GM18499 (cell line): ENCODE data around the gene CYP4X1.
"Not testable (repeated sequence)": the region's sequence is repeated elsewhere in the genome, so short reads cannot be mapped to it uniquely, and the experiment has no call there.

Experiments
- ATAC-seq: cut with Tn5 transposase; IDR thresholded peaks from one replicate; pipeline ENCODE4 v1.9.1; 2021; ENCODE audit warnings: moderate number of reproducible peaks; ENCODE audit not compliant: insufficient read depth, unreplicated experiment

The CYP4X1 gene

DNA sequence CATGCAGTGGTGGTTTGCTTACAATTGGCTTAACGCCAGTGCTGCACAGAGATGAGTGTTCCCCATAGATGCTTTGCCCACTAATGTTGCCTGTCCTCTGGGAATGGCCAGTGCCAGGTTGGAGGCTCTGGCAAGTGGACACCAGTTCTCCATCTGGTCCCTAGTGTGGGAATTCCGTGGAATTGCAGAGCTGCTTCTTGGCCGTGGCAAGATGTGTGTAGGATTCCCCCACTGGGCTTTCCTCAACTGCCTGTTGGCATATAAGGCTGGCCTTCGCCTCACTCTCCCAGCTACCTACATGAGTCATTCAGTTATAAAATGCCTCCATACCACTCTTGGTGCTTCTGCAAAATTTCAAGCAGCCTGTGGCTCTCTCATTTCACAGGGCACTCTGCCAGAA lies 45.6 kb downstream of the CYP4X1 start:
- not testable (repeated sequence) for ATAC-seq

DNA sequence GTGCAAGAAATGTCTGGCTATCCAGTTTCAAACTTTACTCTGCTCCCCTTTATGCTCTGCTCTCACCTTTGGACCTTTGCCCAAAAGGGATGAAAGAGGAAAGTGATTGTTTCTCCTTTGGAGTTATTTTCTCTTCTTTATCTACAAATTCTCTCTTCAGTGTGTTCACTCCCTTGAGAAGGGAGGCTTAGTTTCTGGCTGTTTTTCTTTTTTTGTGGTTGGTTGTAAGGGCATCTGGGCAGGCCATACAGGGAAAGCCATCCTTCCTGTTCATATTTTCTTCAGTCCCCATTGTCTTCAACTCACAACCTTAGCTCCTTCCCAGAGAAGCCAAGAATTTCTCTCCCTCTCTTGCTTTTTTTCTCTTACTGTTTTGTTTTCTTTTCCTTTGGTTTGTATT lies 46.0 kb downstream of the CYP4X1 start:
- not testable (repeated sequence) for ATAC-seq

DNA sequence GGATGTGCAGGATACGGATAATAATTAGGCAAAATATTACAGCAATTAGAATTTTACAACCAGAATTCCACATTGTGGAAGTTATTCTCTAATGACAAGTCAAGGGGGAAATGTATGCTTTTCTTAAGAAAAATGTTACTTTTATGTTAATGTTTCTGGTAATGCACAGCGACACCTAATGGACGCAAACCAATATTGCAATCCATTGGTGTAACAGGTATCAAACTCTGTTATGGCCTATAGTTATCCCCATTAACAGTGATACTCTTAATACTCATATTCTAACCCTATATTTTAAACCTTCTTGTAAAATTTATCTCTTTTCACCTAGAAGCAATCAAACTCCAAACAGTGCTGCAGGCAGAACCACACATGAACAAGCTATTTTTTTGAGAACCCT lies 65.9 kb downstream of the CYP4X1 start:
- ATAC-seq = not testable (repeated sequence)

DNA sequence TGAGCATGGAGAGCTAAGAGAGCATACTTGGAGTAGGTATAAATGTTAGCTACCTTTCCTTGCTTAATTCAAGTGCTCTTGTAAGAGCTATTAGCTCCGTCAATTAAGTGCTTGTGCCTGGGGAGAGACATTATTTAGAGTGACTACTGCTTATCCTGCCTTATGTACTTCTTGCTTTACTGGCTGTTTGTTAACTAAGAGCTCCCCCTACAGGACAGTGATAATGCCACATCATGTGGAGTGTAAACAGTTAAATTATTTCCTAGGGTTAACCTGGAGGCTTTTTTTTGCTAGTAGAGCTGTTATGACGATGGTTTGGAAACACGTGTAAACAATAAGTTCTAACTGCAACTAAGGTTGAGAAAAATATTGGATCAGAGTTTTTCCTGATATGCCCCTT lies 68.0 kb downstream of the CYP4X1 start:
- ATAC-seq = not testable (repeated sequence)
